ENCODE results near the gene CILP. TPM values are rescaled to one million over a fixed set of nuclear protein-coding genes. Genes with fewer than 3 reads are reported as not detected.

The CILP gene
- total RNA-seq, 1 experiment from 2014 or later = not detected

DNA sequence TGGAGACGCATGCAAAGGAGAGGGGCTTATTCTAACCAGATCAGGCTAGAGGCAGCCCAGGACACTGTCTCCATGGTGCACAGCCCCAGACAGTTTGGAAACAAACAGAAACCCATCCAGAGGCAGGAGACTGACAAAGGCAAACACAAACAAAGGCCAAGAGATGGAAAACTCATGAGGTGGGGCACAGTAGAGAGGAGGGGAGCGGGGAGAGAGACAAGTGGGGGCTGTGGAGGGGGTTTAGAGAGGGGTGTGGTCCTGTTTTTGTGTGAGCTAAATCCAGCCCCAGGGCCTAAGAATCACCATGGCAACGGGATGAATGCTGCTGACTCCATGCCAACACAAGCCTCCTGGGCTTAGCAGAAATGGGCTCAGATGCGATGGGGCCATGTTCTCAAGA lies 43.1 kb upstream of the CILP start (continued):
- TF ChIP-seq, protein P1, sequence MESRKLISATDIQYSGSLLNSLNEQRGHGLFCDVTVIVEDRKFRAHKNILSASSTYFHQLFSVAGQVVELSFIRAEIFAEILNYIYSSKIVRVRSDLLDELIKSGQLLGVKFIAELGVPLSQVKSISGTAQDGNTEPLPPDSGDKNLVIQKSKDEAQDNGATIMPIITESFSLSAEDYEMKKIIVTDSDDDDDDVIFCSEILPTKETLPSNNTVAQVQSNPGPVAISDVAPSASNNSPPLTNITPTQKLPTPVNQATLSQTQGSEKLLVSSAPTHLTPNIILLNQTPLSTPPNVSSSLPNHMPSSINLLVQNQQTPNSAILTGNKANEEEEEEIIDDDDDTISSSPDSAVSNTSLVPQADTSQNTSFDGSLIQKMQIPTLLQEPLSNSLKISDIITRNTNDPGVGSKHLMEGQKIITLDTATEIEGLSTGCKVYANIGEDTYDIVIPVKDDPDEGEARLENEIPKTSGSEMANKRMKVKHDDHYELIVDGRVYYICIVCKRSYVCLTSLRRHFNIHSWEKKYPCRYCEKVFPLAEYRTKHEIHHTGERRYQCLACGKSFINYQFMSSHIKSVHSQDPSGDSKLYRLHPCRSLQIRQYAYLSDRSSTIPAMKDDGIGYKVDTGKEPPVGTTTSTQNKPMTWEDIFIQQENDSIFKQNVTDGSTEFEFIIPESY (IDR thresholded peaks at IDR 0.05; ENCODE audit: extremely low read depth, insufficient replicate concordance, low read length) = no peak
- TF ChIP-seq, protein P2, sequence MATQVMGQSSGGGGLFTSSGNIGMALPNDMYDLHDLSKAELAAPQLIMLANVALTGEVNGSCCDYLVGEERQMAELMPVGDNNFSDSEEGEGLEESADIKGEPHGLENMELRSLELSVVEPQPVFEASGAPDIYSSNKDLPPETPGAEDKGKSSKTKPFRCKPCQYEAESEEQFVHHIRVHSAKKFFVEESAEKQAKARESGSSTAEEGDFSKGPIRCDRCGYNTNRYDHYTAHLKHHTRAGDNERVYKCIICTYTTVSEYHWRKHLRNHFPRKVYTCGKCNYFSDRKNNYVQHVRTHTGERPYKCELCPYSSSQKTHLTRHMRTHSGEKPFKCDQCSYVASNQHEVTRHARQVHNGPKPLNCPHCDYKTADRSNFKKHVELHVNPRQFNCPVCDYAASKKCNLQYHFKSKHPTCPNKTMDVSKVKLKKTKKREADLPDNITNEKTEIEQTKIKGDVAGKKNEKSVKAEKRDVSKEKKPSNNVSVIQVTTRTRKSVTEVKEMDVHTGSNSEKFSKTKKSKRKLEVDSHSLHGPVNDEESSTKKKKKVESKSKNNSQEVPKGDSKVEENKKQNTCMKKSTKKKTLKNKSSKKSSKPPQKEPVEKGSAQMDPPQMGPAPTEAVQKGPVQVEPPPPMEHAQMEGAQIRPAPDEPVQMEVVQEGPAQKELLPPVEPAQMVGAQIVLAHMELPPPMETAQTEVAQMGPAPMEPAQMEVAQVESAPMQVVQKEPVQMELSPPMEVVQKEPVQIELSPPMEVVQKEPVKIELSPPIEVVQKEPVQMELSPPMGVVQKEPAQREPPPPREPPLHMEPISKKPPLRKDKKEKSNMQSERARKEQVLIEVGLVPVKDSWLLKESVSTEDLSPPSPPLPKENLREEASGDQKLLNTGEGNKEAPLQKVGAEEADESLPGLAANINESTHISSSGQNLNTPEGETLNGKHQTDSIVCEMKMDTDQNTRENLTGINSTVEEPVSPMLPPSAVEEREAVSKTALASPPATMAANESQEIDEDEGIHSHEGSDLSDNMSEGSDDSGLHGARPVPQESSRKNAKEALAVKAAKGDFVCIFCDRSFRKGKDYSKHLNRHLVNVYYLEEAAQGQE (IDR thresholded peaks at IDR 0.05; ENCODE audit: low read depth) = no peak
- TF ChIP-seq EZH2 (IDR thresholded peaks at IDR 0.05) (no peak), EGR1 (IDR thresholded peaks at IDR 0.05; ENCODE audit: low read depth) (no peak)

DNA sequence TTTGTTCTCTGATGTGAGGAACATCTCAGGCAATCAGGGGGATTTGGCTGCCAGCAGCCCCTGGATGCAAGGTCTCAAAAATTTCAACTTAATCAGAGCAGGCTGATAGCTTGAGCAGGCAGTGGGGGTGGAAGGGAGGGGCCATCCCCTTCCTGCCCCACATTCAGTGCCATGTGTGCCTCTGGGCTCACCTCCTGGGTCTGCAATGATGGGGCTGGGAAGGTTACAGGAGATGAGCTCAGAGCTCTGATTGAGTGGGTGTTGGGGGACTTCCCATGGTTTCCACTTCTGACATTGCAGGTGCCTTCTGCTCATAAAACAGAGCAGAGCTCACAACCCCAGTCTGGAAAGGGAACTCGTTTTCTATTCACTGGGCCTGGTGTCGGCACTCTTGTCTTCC lies 38.4 kb upstream of the CILP start:
- no peak for DNase-seq (ENCODE audit: low read depth, low spot score)
- POLR2A ChIA-PET = no interaction called here
- intact Hi-C loops (cut with micrococcal nuclease) = no loop called here

More for the DNA sequence above, 38.4 kb upstream of the CILP start:
- Histone ChIP-seq H3K27me3 (ENCODE audit: insufficient read depth, low read length) (no peaks in the 10 kb centered on the region), H3K9me3 (ENCODE audit: control insufficient read depth in 1 of 2, insufficient read depth in 1 of 2, low read depth in 1 of 2, low read length in 2 of 2) (no peaks in the 10 kb centered on the region), H3K4me3 (replicated peaks in 1 of 2; ENCODE audit: low read depth in 1 of 2, low read length in 2 of 2) (no peak overlapping the region), H4K20me1 (ENCODE audit: insufficient read depth) (no peaks in the 10 kb centered on the region), H3K36me3 (ENCODE audit: control insufficient read depth in 1 of 2, insufficient read depth in 2 of 2, low read length in 2 of 2) (no peaks in the 10 kb centered on the region), H3K9me2 (ENCODE audit: insufficient read depth) (no peaks in the 10 kb centered on the region), H3K4me2 (ENCODE audit: low read length) (no peak overlapping the region), H2AFZ (ENCODE audit: low read depth, low read length, poor library complexity, severe bottlenecking) (no peak overlapping the region), H3K4me1 (ENCODE audit: control insufficient read depth in 1 of 2, insufficient read depth in 2 of 2, low read length in 2 of 2) (no peaks in the 10 kb centered on the region), H3K79me2 (ENCODE audit: insufficient read depth, low read length) (no peaks in the 10 kb centered on the region), H3K27ac (ENCODE audit: low read depth, low read length) (no peak overlapping the region), H3K9ac (ENCODE audit: low read length) (no peak overlapping the region)
- TF ChIP-seq SRF (IDR thresholded peaks at IDR 0.05; ENCODE audit: low read depth) = no peak
- no peak for TF ChIP-seq POLR2A (IDR thresholded peaks at IDR 0.05; ENCODE audit: borderline replicate concordance, extremely low read depth, insufficient read depth, insufficient read length)
- no peak for TF ChIP-seq ZNF274 (IDR thresholded peaks at IDR 0.05; ENCODE audit: low read depth, low read length)
- TF ChIP-seq FOSL1 (IDR thresholded peaks at IDR 0.05; ENCODE audit: low read depth) = no peak
- TF ChIP-seq TCF7L2 (IDR thresholded peaks at IDR 0.05; ENCODE audit: borderline replicate concordance, extremely low read depth, insufficient read depth, insufficient read length) = no peak
- TF ChIP-seq SIN3A (IDR thresholded peaks at IDR 0.05; ENCODE audit: low read depth) = no peak
- TF ChIP-seq SP1 (IDR thresholded peaks at IDR 0.05; ENCODE audit: low read depth) = no peak
- no peak for TF ChIP-seq POLR2AphosphoS5 (IDR thresholded peaks at IDR 0.05; ENCODE audit: low read depth, low read length)
- TF ChIP-seq, protein P1 (IDR thresholded peaks at IDR 0.05; ENCODE audit: extremely low read depth, insufficient replicate concordance, low read length) = no peak
- TF ChIP-seq, protein P3, sequence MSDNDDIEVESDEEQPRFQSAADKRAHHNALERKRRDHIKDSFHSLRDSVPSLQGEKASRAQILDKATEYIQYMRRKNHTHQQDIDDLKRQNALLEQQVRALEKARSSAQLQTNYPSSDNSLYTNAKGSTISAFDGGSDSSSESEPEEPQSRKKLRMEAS (IDR thresholded peaks at IDR 0.05) = no peak
- no peak for TF ChIP-seq EZH2phosphoT487 (IDR thresholded peaks at IDR 0.05; ENCODE audit: borderline replicate concordance)
- TF ChIP-seq ZFX (IDR thresholded peaks at IDR 0.05) = no peak
- CTCF ChIA-PET = no interaction called here
- RAD21 ChIA-PET (ENCODE audit: low non-redundant PET in 1 of 2, low total read pairs in 2 of 2, uncharacterized antibody in 2 of 2, unreplicated experiment in 2 of 2) = no interaction called here
- no peak for ATAC-seq
- no TSS peak for BruUV-seq (replicated peaks)
